PC-3 (cell line): ENCODE measurements around the gene TENM4. TPM values are rescaled to one million over a fixed set of nuclear protein-coding genes. Genes with fewer than 3 reads are reported as not detected.
A peak's percentile ranks its signal among the peaks of the same experiment; 100 is the strongest.

Source experiments
- ATAC-seq: fragments of 200-7000 bp; cut with Tn5 transposase; 2 replicates; pipeline ENCODE4 v1.9.1; 2020; ENCODE audit warnings: mild to moderate bottlenecking, moderate library complexity
- BruUV-seq: library from RNA; stranded (reverse); fragments of 400-500 nt; replicated peaks from 2 replicates; lab custom pipeline; 2021; lab: Mats Ljungman, UMichigan
- CTCF ChIA-PET: fragments of 300-600 bp; sonication (Branson Sonifier 250); formaldehyde crosslinking; loops from one replicate; lab custom pipeline; 2022; ENCODE audit warnings: antibody characterized with exemption; lab: Charles Lee
- POLR2A ChIA-PET: fragments of 300-600 bp; sonication (Branson Sonifier 250); formaldehyde crosslinking; loops from one replicate; lab custom pipeline; 2022; ENCODE audit warnings: antibody characterized with exemption; ENCODE audit not compliant: unreplicated experiment; lab: Charles Lee
- DNase-seq: peaks from one replicate; pipeline ENCODE4 v3.0.0-alpha.2; 2015
- H2AFZ ChIP-seq: fragments of 300-600 bp; sonication (generic); 2 replicates; pipeline ENCODE4 v1.6.0; 2016; ENCODE audit warnings: antibody characterized with exemption, low read length
- H3F3A ChIP-seq: fragments of 300-600 bp; sonication (generic); one replicate; pipeline ENCODE4 v1.6.0; 2017; ENCODE audit warnings: antibody characterized with exemption, low read length, control low read depth, mild to moderate bottlenecking; ENCODE audit not compliant: unreplicated experiment
- H3K27ac ChIP-seq: fragments of 300-600 bp; sonication (generic); 2 replicates; pipeline ENCODE4 v1.5.1; 2016; ENCODE audit warnings: mild to moderate bottlenecking, low read length
- H3K27me3 ChIP-seq: fragments of 300-600 bp; sonication (generic); 2 replicates; pipeline ENCODE4 v1.6.1; 2016; ENCODE audit warnings: low read length, mixed read lengths
- H3K36me3 ChIP-seq: fragments of 300-600 bp; sonication (generic); 2 replicates; pipeline ENCODE4 v1.6.1; 2016; ENCODE audit warnings: low read depth, mixed run types, low read length, mixed read lengths
- H3K4me1 ChIP-seq: fragments of 300-600 bp; sonication (generic); 2 replicates; pipeline ENCODE4 v1.5.1; 2016; ENCODE audit warnings: low read length; ENCODE audit not compliant: insufficient read depth
- H3K4me2 ChIP-seq: fragments of 300-600 bp; sonication (generic); 2 replicates; pipeline ENCODE4 v1.6.0; 2016; ENCODE audit warnings: low read length
- H3K4me3 ChIP-seq: fragments of 300-600 bp; sonication (generic); 2 replicates; pipeline ENCODE4 v1.5.1; 2016; ENCODE audit warnings: mild to moderate bottlenecking, low read length, mixed read lengths
- H3K79me2 ChIP-seq: fragments of 300-600 bp; sonication (generic); 2 replicates; pipeline ENCODE4 v1.6.1; 2017; ENCODE audit warnings: low read length, mixed read lengths
- H3K9ac ChIP-seq: fragments of 300-600 bp; sonication (generic); 2 replicates; pipeline ENCODE4 v1.6.0; 2016; ENCODE audit warnings: mild to moderate bottlenecking, low read length
- H3K9me2 ChIP-seq: fragments of 300-600 bp; sonication (generic); replicated peaks from 2 replicates; pipeline ENCODE4 v1.6.1; 2016; ENCODE audit warnings: mixed run types, low read length, mixed read lengths
- H3K9me3 ChIP-seq: fragments of 300-600 bp; sonication (generic); 2 replicates; pipeline ENCODE4 v1.6.1; 2016; ENCODE audit warnings: low read length, mixed read lengths
- H4K20me1 ChIP-seq: fragments of 300-600 bp; sonication (generic); 2 replicates; pipeline ENCODE4 v1.6.1; 2016; ENCODE audit warnings: low read length, mixed read lengths
- CTCF ChIP-seq: fragments of 300-600 bp; sonication (generic); conservative IDR thresholded peaks from 2 replicates; pipeline ENCODE4 v1.5.1; 2017; ENCODE audit warnings: antibody characterized with exemption, low read depth, mild to moderate bottlenecking, low read length
- EZH2 ChIP-seq: fragments of 300-600 bp; sonication (generic); IDR thresholded peaks from one replicate; pipeline ENCODE4 v1.6.1; 2017; ENCODE audit warnings: antibody characterized with exemption, mild to moderate bottlenecking, low read length; ENCODE audit not compliant: unreplicated experiment
- EZH2phosphoT487 ChIP-seq: fragments of 300-600 bp; sonication (generic); IDR thresholded peaks from 2 replicates; pipeline ENCODE4 v1.6.1; 2018; ENCODE audit warnings: mild to moderate bottlenecking, antibody characterized with exemption, low read length, borderline replicate concordance
- intact Hi-C: fragments of 100-400 bp; cut with micrococcal nuclease; formaldehyde crosslinking; loops from 2 replicates; pipeline ENCODE4 v1.9.0; 2023
- total RNA-seq: library from RNA; depleted of rRNA; stranded (reverse); fragments of >200 nt; gene quantifications from 2 replicates; pipeline ENCODE4 v1.2.3, GENCODE V29; 2014

Gene TENM4
- total RNA-seq, 1 experiment from 2014 or later: 19.7 TPM

- intact Hi-C loops: no loop called here
- no TSS peak for BruUV-seq
- no peaks in the 10 kb centered on the region for H3K9me2 ChIP-seq
- ATAC-seq: no peak
- H3K27ac ChIP-seq: no peak overlapping the region
- DNase-seq: peak; percentile 33
- no peaks in the 10 kb centered on the region for H3K9me3 ChIP-seq
- no peak overlapping the region for H3K4me3 ChIP-seq
- TF ChIP-seq CTCF (no peak), EZH2phosphoT487 (no peak), EZH2 (no peak)
- H3K4me2 ChIP-seq: no peak overlapping the region
- no peak overlapping the region for H2AFZ ChIP-seq
- no peaks in the 10 kb centered on the region for H3K79me2 ChIP-seq
- POLR2A ChIA-PET: no interaction called here
- H3K4me1 ChIP-seq: no peaks in the 10 kb centered on the region
- peaks cover 43% of the 10 kb centered on the region for H3K27me3 ChIP-seq
- H4K20me1 ChIP-seq: no peaks in the 10 kb centered on the region
- no peak overlapping the region for H3K9ac ChIP-seq
- CTCF ChIA-PET: no interaction called here
- no peaks in the 10 kb centered on the region for H3K36me3 ChIP-seq
- no peaks in the 10 kb centered on the region for H3F3A ChIP-seq
Observed at GRCh38 chr11:79229047-79229446, 211.8 kb downstream of the TENM4 start.

GRCh38 chr11:79227767-79228755 lies 212.8 kb downstream of the TENM4 start:
- POLR2A ChIA-PET: no interaction called here
- CTCF ChIA-PET: no interaction called here
- TF ChIP-seq CTCF (no peak), EZH2phosphoT487 (no peak), EZH2 (no peak)
- H3K79me2 ChIP-seq: no peaks in the 10 kb centered on the region
- H3K9ac ChIP-seq: no peak overlapping the region
- DNase-seq: no peak
- peaks cover 51% of the 10 kb centered on the region for H3K27me3 ChIP-seq
- no peaks in the 10 kb centered on the region for H3K9me2 ChIP-seq
- H3K4me3 ChIP-seq: no peak overlapping the region
- no peak overlapping the region for H3K4me2 ChIP-seq
- no peaks in the 10 kb centered on the region for H3K36me3 ChIP-seq
- no peaks in the 10 kb centered on the region for H4K20me1 ChIP-seq
- H3K4me1 ChIP-seq: no peaks in the 10 kb centered on the region
- H2AFZ ChIP-seq: no peak overlapping the region
- no peaks in the 10 kb centered on the region for H3K9me3 ChIP-seq
- H3K27ac ChIP-seq: no peak overlapping the region
- BruUV-seq: no TSS peak
- H3F3A ChIP-seq: no peaks in the 10 kb centered on the region
- intact Hi-C loops: no loop called here
- no peak for ATAC-seq

GRCh38 chr11:79227308-79227707 lies 213.5 kb downstream of the TENM4 start:
- POLR2A ChIA-PET: no interaction called here
- no TSS peak for BruUV-seq
- ATAC-seq: no peak

More at GRCh38 chr11:79227308-79227707, 213.5 kb downstream of the TENM4 start:
- Histone ChIP-seq H3K4me3 (no peak overlapping the region), H3F3A (no peaks in the 10 kb centered on the region), H3K9me2 (no peaks in the 10 kb centered on the region), H3K9me3 (no peaks in the 10 kb centered on the region), H3K4me1 (no peaks in the 10 kb centered on the region), H3K27me3 (peaks cover 51% of the 10 kb centered on the region), H2AFZ (no peak overlapping the region), H3K4me2 (no peak overlapping the region), H3K36me3 (no peaks in the 10 kb centered on the region), H3K27ac (no peak overlapping the region), H3K9ac (no peak overlapping the region), H4K20me1 (no peaks in the 10 kb centered on the region), H3K79me2 (no peaks in the 10 kb centered on the region)
- TF ChIP-seq EZH2 (no peak), EZH2phosphoT487 (no peak), CTCF (no peak)
- intact Hi-C loops: no loop called here
- CTCF ChIA-PET: no interaction called here
- no peak for DNase-seq
